Activated CD4-positive, CD25-positive, alpha-beta regulatory T cell (primary cell): Measurements from ENCODE around the gene SCARB1.

Source experiments
- DNase-seq, 4 experiments: peaks; one replicate each; lab custom pipeline; 2025; lab: John Stamatoyannopoulos, UW

SCARB1 gene

DNA sequence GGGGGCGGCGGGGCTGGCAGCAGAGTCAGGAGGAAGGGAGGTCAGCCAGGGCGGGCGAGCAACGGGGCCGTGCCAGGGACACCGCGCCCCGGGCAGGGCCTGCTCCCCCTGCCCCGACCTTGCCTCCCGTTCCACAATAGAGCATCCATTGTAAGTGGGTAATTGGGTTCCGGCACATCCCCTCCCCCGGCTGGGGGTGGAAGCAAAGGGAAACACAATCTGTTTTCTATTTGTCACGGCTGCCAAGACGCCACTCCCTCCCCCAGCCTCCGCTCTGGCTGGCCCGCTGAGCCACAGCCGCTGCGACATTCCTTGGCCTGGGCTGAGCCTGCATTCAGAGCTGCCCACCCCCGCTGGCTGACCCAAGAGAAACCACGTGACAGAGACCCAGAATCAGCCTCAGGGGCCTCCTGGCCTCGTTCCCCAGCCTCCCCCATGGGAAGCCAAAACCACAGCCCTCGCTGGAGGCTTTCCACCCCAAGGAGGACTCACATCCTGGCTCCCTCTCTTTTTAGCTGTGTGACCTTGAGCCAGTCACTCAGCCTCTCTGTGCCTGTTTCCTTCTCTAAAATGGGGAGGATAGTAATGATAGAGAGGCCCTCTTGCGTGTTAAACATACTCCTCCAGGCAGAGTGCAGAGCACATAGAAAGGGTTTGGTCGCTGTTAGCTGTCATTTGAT, 117.6 kb downstream of the SCARB1 start:
- no peak for DNase-seq

DNA sequence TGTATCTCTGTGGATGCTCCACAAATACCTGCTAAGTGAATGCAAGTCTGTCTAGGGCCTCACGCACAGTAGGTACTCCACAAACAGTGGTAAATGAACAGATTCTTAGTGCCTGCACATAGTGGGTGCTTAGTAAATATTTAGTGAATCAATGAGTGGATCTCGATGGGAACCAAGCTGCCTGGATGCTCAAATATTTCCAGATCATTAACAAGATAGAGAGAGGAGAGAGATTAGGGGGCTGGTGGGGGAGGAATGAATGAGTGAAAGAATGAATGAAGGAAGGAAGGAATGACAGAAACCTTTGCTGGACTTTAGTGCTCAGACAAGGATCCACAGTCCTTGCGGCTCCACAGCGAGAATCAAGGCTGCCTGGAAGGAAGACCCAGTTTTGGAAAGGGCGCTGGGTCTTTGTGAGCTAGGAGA, 118.2 kb downstream of the SCARB1 start:
- no peak for DNase-seq

DNA sequence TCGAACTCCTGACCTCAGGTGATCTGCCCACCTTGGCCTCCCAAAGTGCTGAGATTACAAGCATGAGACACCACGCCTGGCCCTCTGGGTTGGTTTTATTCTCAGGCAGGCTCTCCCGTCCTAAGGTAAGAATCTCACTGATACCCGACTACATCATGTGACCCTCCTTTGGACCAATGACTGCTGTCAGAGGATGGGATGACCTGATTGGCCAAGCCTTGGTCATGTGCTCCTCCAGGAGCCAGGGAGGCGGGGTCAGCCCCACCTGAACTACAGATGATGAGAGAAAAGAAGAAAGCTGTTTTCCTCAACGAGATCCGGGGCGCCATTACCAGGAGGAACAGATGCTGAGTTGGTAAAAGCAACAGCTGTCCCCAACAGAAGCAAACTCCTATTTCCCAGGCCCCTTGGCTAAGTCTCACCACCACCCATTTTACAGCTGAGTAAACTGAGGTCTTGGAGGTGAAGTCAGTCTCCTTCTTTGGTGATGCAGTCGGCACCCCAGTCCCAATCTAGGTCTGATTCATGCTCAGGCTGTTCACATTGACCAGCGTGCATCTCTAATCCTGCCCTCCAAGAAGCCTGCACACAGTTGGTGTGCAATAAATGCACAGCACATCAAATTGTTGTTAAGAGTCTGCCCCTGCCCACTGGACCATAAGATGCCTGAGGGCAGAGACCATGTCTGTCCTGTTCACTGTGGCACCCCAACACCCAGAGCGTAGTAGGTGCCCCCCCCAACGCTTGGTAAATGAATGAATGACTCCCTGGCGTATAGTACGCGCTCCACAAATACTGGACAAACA, 118.8 kb downstream of the SCARB1 start:
- no peak for DNase-seq

- DNase-seq = no peak
Measured at GRCh38 chr12:124744273-124744640, 119.4 kb downstream of the SCARB1 start.

DNA sequence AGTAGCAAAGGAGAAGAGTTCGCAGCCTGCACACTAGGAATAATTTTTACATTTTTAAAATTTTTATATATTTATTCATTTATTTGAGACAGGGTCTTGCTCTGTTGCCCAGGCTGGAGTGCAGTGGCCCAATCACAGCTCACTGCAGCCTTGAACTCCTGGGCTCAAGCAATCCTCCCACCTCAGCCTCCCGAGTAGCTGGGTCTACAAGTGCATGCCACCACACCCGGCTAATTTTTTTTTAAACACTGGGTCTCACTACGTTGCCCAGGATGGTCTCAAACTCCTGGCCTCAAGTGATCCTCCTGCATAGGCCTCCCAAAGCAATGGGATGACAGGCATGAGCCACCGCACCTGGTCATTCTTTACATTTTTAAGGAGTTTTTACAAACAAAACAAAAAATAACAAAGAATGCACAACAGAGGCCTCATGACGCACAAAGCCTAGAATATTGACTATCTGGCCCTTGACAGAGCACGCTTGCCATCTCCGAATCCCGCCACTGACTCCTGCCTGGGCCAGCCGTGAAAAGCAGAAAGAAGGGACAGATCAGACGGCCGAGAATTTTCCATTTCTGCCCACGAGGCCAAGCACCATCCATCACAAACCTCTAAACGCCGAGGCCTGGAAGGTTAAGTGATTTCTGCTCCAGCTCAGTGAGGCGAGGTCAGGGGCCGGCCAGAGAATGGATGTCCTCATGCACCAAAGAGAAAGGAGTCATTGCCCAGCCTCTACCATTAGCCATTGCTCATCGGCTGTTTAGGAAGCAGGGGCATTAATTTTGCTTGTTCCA, 120.0 kb downstream of the SCARB1 start:
- no peak for DNase-seq

DNA sequence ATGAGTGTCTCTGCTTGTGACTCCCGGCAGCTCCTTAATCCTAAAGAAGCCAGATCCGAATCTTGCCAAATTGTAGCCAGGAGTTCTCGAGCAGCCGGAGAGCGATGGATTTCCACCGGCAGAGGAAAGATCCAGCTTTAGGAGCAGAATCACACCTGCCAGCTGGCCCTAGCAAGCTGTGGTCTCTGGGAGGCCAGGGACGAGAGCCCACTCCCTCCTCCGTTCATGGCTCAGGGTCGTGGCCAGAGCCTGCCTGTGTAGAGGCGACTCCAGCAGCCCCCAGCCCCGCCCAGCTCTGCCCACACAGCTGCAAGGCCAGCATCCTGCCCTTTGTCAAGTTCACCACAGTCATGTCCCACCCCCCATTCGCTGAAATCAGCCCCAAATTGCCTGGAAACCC, 121.0 kb downstream of the SCARB1 start:
- no peak for DNase-seq

GRCh38 chr12:124742111-124742510, 121.6 kb downstream of the SCARB1 start:
- no peak for DNase-seq

DNA sequence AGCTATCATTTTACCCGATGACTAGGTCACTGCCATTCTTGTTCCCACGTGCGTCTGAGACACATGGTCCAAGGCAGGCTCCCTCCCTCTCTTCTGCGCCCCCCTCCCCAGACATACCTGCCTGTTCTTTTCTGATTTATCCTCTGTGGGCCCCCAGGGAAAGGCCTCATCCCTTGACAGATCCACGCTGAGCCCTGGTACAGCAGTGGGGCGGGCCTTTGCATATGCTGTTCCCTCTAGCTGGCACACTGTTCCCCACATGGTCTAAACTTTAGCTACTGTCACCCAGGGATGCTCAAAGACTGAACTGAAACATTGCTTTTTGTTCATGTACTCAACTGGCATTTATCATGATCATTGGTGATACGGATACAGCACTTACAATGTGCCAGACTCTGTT, 122.5 kb downstream of the SCARB1 start:
- DNase-seq = no peak

- DNase-seq = no peak
Measured at GRCh38 chr12:124740691-124741137, 123.0 kb downstream of the SCARB1 start.

DNA sequence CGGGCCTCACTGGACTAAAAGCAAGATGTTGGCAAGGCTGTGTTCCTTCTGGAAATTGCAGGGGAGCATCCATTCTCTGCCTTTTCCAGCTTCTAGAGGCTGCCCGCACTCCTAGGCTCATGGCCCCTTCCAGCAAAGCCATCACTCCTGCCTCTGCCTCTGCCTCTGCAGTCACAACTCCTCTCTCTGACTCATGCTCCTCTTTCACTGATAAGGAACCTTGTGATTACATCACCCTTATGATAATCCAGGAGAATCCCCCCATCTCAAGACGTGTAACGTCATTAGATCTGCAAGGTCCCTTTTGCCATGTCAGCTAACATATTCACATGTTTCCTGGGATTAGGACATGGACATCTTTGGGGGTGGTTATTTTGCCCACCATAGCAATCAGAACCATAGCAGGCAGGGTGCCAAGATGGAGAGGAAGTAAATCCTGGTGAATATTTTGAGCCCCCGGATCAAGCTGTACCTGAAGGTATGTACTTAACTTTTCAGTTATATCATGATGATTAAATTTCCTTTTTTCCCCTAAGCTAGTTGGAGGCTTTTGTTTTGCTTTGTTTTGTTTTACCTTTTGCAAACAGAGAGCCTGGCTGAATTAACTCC, 123.6 kb downstream of the SCARB1 start:
- no peak for DNase-seq

GRCh38 chr12:124738636-124739467, 124.8 kb downstream of the SCARB1 start:
- no peak for DNase-seq

DNA sequence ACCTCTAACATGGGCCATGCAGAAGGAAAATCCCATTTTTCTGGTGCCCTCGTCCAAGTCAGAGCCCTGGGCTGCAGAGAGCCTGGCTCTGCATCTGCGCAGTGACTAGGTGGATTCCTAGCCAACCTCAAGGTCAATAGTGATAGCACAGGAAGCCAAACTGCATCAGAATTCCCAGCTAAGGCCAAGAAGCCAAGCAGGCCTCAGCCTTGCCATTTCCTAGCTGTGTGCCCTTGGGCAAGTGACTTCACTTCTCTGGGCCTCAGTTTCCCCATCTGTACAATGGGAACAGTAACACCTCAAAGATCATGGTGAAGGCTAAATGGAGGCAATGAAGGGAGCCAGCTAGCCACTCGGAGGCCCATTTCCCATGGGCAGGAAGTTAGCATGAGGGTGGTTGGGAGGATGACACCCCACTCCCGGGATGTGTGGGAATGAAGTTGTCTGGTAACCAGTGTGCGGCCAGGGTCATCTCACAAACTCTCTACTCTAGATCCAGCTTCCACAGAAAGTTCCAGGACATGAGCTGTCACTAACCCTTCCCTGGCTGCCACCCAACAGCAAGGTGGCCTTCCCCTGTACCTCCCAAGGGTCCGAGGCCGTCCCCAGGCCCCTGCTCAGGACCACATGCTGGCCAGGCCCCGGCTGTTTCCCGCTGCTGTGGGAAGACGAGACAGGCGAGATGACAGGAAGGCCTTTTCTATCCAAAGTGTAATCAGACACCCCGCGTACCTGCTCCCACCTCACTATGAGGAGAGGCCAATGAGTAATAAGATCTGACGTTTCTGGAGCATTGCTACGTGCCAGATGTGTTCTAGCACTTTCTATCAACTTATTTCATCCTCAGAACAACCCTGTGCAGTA, 125.7 kb downstream of the SCARB1 start:
- DNase-seq = no peak

DNA sequence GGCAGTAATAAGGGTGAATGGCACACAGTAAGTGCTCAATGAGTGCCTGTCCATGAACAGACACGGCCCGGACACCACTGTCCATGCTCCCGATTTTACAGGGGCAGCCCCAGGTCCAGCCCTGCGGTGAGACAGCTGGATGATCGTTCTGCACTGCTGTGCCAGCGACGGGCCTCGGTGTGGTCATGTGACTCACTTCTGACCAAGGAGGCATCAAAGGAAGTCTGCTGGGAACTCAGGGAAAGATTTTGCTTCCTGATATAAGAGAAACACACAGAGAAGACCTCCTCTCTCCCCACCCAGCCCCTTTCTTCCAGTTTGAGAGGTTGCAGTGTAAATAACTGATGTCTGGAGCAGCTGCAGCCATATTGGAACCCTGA, 126.6 kb downstream of the SCARB1 start:
- no peak for DNase-seq

DNA sequence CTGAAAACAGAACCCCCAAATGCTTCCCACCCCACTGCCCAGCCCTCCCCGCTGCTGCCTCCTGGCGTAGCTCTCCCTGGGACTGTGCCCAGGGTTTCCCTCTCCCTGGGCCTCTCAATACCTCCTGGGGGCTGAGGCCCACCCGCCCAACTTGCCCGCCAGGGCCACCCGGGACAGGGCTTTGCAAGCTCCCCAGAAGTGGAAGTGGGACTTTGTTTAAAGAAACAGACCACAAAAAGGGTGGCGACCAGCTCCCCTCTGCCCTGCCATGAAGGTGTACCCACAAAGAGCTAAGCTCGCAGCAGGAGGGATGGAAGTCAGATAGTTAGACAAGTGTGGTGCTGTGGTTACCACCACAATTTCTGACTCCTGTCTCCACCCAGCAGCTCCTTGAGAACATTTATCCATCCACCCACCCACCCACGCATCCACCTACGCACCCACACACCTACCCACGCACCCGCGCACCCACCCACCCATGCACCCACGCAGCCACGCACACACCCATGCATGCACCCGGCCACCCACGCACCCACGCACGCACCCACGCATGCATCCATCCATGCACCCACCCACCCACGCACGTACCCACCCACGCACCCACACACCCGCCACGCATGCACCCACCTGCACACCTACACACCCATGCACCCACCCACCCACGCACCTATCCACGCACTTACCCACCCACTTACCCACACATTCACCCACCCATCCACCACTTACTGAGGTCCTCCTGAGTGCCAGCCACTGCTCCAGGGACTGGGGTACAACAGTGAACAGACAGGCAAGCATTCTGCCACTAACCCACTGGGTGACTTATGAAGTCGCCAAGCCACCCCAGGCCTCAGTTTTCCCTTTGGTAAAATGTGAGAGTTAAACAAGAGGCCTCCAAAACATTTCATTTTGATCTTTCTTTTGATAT, 127.3 kb downstream of the SCARB1 start:
- no peak for DNase-seq

DNA sequence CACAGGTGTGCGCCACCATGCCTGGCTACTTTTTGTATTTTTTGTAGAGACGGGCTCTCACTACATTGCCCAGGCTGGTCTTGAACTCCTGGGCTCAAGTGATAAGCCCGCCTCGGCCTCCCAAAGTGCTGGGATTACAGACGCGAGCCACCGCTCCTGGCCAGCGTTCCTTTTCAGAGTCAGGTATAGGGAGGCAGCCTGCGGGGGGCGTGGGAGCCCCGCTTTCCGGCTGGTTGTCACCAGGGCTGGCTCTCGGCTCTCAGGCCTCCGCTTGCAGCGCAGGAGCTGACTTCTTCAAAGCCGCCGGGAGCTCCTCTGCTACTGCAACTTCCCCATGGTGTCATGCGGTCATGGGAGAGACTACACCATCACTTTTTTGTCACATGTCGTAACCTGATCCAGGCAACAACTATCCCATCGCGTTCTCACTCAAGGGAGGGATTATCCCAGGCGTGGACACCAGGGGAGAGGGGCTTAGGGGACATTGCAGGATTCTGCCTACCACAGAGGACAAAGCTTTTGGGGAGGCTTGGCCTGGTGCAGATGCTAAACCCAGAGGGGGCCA, 129.4 kb downstream of the SCARB1 start:
- no peak for DNase-seq

GRCh38 chr12:124733086-124733485, 130.6 kb downstream of the SCARB1 start:
- no peak for DNase-seq

DNA sequence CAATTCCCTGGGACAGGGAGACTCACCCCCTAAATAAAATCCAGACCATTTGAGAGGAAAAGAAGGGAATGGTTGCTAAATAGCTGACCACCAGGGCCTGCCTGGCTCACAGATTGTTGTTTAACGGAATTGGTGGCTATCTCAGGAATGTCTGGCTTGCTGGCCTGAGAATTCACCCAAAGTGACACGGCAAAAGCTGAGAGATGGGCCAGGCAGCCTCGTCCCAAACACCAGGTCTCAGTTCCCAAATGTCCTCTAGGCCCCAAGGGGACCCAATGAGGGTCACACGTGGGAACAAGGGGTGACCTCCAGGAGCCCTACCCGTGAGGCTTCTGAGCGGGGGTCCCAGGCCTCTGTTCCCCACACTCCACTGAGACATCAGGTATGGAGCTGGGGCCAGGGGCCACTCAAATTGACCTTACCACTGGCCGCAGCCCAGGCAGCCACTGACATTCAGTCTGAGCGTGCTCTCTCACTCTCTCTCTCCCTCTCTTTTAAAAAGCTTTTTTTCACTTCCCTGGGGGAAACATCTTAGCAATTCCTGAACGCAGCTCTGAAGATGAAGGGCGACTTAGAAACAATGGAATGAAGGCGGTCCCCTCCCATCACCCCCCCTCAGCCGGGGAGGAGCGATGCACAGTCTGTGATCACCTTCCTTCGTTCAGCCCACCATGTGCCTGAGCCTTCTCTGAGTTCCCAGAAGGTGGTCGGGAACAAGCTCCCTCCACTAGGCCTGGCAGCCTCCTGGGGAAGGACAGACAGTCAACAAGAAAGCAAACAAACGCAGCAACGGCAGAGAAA, 131.2 kb downstream of the SCARB1 start:
- no peak for DNase-seq

DNA sequence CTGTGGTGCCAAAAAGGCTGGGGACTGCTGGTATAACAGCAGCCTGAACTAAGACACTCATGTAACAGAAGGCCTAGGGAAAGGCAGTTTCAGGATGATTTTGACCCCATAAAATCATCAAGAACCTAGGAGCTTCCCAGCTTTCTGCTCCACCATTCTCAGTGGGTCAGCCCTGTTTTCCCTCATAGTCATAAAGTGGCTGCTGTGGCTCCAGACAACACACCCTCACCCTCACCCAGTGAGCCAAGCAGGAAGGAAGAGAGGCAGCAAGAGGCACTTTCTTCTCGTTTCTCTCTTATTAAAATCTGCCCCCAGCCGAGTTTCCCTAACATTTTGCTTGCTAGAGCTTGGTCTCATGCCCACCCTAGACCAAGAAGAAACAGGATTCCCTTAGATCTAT, 131.8 kb downstream of the SCARB1 start:
- DNase-seq = no peak
